ENCODE data around the gene SND1. TPM values are rescaled to one million over a fixed set of nuclear protein-coding genes. Genes with fewer than 3 reads are reported as not detected.

SND1 gene
- total and polyA plus RNA-seq, 12 donors: 58.9 to 266 (median 132) TPM

- no peak overlapping the region for H3K4me3 ChIP-seq
- TF ChIP-seq POLR2A (IDR thresholded peaks at IDR 0.05): no peak
- no peak for TF ChIP-seq CTCF (IDR thresholded peaks at IDR 0.05)
- no peak for DNase-seq
- no peaks in the 10 kb centered on the region for H3K9me3 ChIP-seq (replicated peaks in 1 of 3)
- no peak overlapping the region for H3K27ac ChIP-seq
- WGBS, 4 donors: 85 to 100% (median 93%) methylated on average over 3 to 5 of the region's 5 CpGs
- no peaks in the 10 kb centered on the region for H3K36me3 ChIP-seq (replicated peaks in 1 of 2)
- no peaks in the 10 kb centered on the region for H3K4me1 ChIP-seq (replicated peaks in 1 of 2)
- H3K27me3 ChIP-seq: no peaks in the 10 kb centered on the region
- intact Hi-C loops (cut with DNase I): no loop called here
These were observed 467.0 kb downstream of the SND1 start for GRCh38 chr7:128119036-128119435.

GRCh38 chr7:128120116-128120515 is 468.1 kb downstream of the SND1 start:
- H3K4me1 ChIP-seq (replicated peaks in 1 of 2): no peaks in the 10 kb centered on the region
- 94 to 98% (median 97%) methylated on average over 7 of the region's 7 CpGs for WGBS, 4 donors
- H3K9me3 ChIP-seq (replicated peaks in 1 of 3): no peaks in the 10 kb centered on the region
- TF ChIP-seq POLR2A (IDR thresholded peaks at IDR 0.05) (no peak), CTCF (IDR thresholded peaks at IDR 0.05) (no peak)
- H3K4me3 ChIP-seq: no peak overlapping the region
- DNase-seq: no peak
- intact Hi-C loops (cut with DNase I): no loop called here
- H3K27ac ChIP-seq: no peak overlapping the region
- H3K27me3 ChIP-seq: no peaks in the 10 kb centered on the region
- H3K36me3 ChIP-seq (replicated peaks in 1 of 2): no peaks in the 10 kb centered on the region

- WGBS, 4 donors: 61 to 71% (median 64%) methylated on average over 6 to 7 of the region's 7 CpGs
- H3K9me3 ChIP-seq (replicated peaks in 1 of 3): no peaks in the 10 kb centered on the region
- TF ChIP-seq CTCF (IDR thresholded peaks at IDR 0.05) (no peak), POLR2A (IDR thresholded peaks at IDR 0.05) (no peak)
- no peak overlapping the region for H3K4me3 ChIP-seq
- H3K36me3 ChIP-seq (replicated peaks in 1 of 2): no peaks in the 10 kb centered on the region
- no peak for DNase-seq
- H3K27me3 ChIP-seq: no peaks in the 10 kb centered on the region
- no peaks in the 10 kb centered on the region for H3K4me1 ChIP-seq (replicated peaks in 1 of 2)
- H3K27ac ChIP-seq: no peak overlapping the region
- intact Hi-C loops (cut with DNase I): no loop called here
These were observed 469.0 kb downstream of the SND1 start for GRCh38 chr7:128120976-128121490.

- WGBS, 4 donors: 57 to 73% (median 68%) methylated on average over 12 to 21 of the region's 21 CpGs
- H3K4me1 ChIP-seq (replicated peaks in 1 of 2): no peaks in the 10 kb centered on the region
- TF ChIP-seq CTCF (IDR thresholded peaks at IDR 0.05) (no peak), POLR2A (IDR thresholded peaks at IDR 0.05) (no peak)
- intact Hi-C loops (cut with DNase I): no loop called here
- H3K4me3 ChIP-seq: peak overlapping the region in 1 of 4 donors; percentile 38
- peak in 1 of 7 donors; percentile 53 for DNase-seq
- H3K27me3 ChIP-seq: no peaks in the 10 kb centered on the region
- no peaks in the 10 kb centered on the region for H3K9me3 ChIP-seq (replicated peaks in 1 of 3)
- no peaks in the 10 kb centered on the region for H3K36me3 ChIP-seq (replicated peaks in 1 of 2)
- H3K27ac ChIP-seq: peak overlapping the region in 1 of 5 donors; percentile 40
These were observed 469.9 kb downstream of the SND1 start for GRCh38 chr7:128121711-128122530.
